Liver (tissue), 3 donors: ENCODE measurements around the gene DHPS.

ENCODE experiments used
- TF ChIP-seq, protein P1 (sequence below): fragments of 150-350 bp; IDR thresholded peaks from 2 replicates; pipeline ENCODE4 v1.5.1; 2017; ENCODE audit warnings: improper control_type of control experiment, low read depth, low read length; ENCODE audit not compliant: missing input control
- TF ChIP-seq, protein P2 (sequence below): IDR thresholded peaks from 2 replicates; pipeline ENCODE4 v1.6.1; 2016; ENCODE audit warnings: antibody characterized with exemption
- TF ChIP-seq, protein P3 (sequence below): IDR thresholded peaks from 2 replicates; pipeline ENCODE4 v1.6.1; 2016; ENCODE audit warnings: antibody characterized with exemption
- donor health status: healthy.
- donor health status: healthy.

DNA sequence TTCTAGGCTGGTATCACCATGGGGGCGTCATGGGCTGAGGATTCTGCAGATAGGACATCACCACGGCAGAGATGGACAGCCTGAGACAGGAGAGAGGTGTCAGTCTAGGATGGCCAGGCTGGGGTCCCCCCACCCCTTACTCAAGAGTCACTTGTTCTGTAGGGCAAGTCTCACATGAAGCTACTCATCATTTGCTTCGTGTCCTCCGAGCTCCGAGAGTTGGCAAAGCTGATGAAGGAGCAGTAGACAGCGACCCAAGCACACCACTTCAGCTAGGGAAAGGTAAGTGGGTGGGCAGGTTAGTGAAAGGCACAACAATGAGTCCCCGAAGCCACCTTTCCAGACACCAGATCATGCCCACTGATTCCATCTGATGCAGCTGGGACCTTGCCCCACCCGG is 13.3 kb downstream of the DHPS start:
- TF ChIP-seq, protein P1, sequence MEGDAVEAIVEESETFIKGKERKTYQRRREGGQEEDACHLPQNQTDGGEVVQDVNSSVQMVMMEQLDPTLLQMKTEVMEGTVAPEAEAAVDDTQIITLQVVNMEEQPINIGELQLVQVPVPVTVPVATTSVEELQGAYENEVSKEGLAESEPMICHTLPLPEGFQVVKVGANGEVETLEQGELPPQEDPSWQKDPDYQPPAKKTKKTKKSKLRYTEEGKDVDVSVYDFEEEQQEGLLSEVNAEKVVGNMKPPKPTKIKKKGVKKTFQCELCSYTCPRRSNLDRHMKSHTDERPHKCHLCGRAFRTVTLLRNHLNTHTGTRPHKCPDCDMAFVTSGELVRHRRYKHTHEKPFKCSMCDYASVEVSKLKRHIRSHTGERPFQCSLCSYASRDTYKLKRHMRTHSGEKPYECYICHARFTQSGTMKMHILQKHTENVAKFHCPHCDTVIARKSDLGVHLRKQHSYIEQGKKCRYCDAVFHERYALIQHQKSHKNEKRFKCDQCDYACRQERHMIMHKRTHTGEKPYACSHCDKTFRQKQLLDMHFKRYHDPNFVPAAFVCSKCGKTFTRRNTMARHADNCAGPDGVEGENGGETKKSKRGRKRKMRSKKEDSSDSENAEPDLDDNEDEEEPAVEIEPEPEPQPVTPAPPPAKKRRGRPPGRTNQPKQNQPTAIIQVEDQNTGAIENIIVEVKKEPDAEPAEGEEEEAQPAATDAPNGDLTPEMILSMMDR: no peak
- TF ChIP-seq, protein P2, sequence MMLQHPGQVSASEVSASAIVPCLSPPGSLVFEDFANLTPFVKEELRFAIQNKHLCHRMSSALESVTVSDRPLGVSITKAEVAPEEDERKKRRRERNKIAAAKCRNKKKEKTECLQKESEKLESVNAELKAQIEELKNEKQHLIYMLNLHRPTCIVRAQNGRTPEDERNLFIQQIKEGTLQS: no peak
- TF ChIP-seq, protein P3, sequence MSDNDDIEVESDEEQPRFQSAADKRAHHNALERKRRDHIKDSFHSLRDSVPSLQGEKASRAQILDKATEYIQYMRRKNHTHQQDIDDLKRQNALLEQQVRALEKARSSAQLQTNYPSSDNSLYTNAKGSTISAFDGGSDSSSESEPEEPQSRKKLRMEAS: no peak
